ENCODE measurements around the gene ZSCAN20.

DNA sequence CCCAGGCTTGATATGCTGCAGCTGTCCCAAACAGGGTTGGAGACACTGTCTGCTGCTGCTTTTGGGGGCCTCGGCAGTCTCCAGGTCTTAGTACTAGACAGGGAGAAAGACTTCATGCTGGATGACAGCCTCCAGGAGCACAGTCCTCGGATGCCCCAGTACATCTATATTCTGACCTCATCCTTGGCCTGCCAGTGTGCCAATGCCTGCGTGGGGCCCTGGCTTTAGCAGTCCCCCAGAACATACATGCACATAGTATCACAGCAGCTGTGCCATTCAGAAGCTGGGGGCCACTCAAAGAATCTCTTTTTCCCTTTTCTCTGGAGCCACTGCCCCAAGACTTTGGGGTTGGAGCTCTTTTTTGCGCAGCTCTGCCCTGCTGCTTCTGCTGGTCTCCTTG is 4.4 kb upstream of the ZSCAN20 start:
- TF ChIP-seq, protein P1, sequence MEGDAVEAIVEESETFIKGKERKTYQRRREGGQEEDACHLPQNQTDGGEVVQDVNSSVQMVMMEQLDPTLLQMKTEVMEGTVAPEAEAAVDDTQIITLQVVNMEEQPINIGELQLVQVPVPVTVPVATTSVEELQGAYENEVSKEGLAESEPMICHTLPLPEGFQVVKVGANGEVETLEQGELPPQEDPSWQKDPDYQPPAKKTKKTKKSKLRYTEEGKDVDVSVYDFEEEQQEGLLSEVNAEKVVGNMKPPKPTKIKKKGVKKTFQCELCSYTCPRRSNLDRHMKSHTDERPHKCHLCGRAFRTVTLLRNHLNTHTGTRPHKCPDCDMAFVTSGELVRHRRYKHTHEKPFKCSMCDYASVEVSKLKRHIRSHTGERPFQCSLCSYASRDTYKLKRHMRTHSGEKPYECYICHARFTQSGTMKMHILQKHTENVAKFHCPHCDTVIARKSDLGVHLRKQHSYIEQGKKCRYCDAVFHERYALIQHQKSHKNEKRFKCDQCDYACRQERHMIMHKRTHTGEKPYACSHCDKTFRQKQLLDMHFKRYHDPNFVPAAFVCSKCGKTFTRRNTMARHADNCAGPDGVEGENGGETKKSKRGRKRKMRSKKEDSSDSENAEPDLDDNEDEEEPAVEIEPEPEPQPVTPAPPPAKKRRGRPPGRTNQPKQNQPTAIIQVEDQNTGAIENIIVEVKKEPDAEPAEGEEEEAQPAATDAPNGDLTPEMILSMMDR (conservative IDR thresholded peaks at IDR 0.05; ENCODE audit: low read length), result no peak
- no peak for TF ChIP-seq EZH2phosphoT487 (IDR thresholded peaks at IDR 0.05; ENCODE audit: borderline replicate concordance)

All from Loucy (cell line).